HepG2 (cell line): Measurements from ENCODE around the gene EBP. TPM values are rescaled to one million over a fixed set of nuclear protein-coding genes. Genes with fewer than 3 reads are reported as not detected.

Experiments used
- CBX1 ChIP-seq: IDR thresholded peaks from one replicate; pipeline ENCODE4 v1.6.1; 2016; ENCODE audit warnings: antibody characterized with exemption, low read depth
- ERF ChIP-seq: IDR thresholded peaks from 2 replicates; pipeline ENCODE4 v1.6.1; 2018; ENCODE audit warnings: missing biosample characterization, missing genetic modification reagents
- FOSL2 ChIP-seq: sonication (generic); formaldehyde crosslinking; IDR thresholded peaks from 2 replicates; pipeline ENCODE4 v1.4.0; 2020; ENCODE audit warnings: missing genetic modification reagents
- HNF4G ChIP-seq, 2 experiments: sonication (generic) in 1 of 2; formaldehyde crosslinking in 1 of 2; IDR thresholded peaks; 2 replicates each; pipeline versions ENCODE4 v1.4.0 to v1.6.1; 2011 to 2020; ENCODE audit warnings: borderline replicate concordance in 2 of 2, low read depth in 2 of 2, mild to moderate bottlenecking in 2 of 2, low read length in 1 of 2, missing genetic modification reagents in 1 of 2, moderate library complexity in 1 of 2
- HNRNPK ChIP-seq: fragments of 200-400 bp; formaldehyde crosslinking; IDR thresholded peaks from 2 replicates; pipeline ENCODE4 v1.6.1; 2018; ENCODE audit warnings: low read length, low read depth, moderate library complexity, mild to moderate bottlenecking; ENCODE audit not compliant: poor library complexity, severe bottlenecking
- HOXA3 ChIP-seq: sonication (generic); formaldehyde crosslinking; IDR thresholded peaks from 2 replicates; pipeline ENCODE4 v1.5.0; 2020; ENCODE audit warnings: missing genetic modification reagents
- HOXA5 ChIP-seq: sonication (generic); formaldehyde crosslinking; IDR thresholded peaks from 2 replicates; pipeline ENCODE4 v1.4.0; 2020; ENCODE audit warnings: missing genetic modification reagents
- KAT8 ChIP-seq: IDR thresholded peaks from 2 replicates; pipeline ENCODE4 v1.6.1; 2016; ENCODE audit warnings: missing genetic modification reagents, missing compliant biosample characterization
- NR2C2 ChIP-seq: sonication (generic); formaldehyde crosslinking; IDR thresholded peaks from 2 replicates; pipeline ENCODE4 v1.4.0; 2020; ENCODE audit warnings: missing genetic modification reagents, mild to moderate bottlenecking, moderate library complexity, borderline replicate concordance
- PHF8 ChIP-seq: sonication (generic); formaldehyde crosslinking; IDR thresholded peaks from 2 replicates; pipeline ENCODE4 v1.5.0; 2020; ENCODE audit warnings: missing genetic modification reagents
- PLRG1 ChIP-seq: fragments of 450-650 bp; conservative IDR thresholded peaks from 2 replicates; pipeline ENCODE4 v1.6.1; 2016
- POGK ChIP-seq: sonication (generic); formaldehyde crosslinking; conservative IDR thresholded peaks from 2 replicates; pipeline ENCODE4 v1.8.0; 2022; ENCODE audit warnings: mild to moderate bottlenecking, moderate library complexity, missing genetic modification reagents
- RNF219 ChIP-seq: sonication (generic); formaldehyde crosslinking; IDR thresholded peaks from 2 replicates; pipeline ENCODE4 v1.5.0; 2020; ENCODE audit warnings: mild to moderate bottlenecking, missing genetic modification reagents
- TAF1 ChIP-seq: sonication (generic); formaldehyde crosslinking; IDR thresholded peaks from 2 replicates; pipeline ENCODE4 v1.4.0; 2020; ENCODE audit warnings: missing genetic modification reagents
- TBP ChIP-seq: sonication (generic); formaldehyde crosslinking; IDR thresholded peaks from 2 replicates; pipeline ENCODE4 v1.5.0; 2020; ENCODE audit warnings: missing genetic modification reagents
- TP53 ChIP-seq: sonication (generic); formaldehyde crosslinking; conservative IDR thresholded peaks from 2 replicates; pipeline ENCODE4 v1.4.0; 2020; ENCODE audit warnings: missing genetic modification reagents
- ZMYM3 ChIP-seq: sonication (generic); formaldehyde crosslinking; IDR thresholded peaks from 2 replicates; pipeline ENCODE4 v1.5.1; 2020; ENCODE audit warnings: mild to moderate bottlenecking, missing genetic modification reagents
- ZNF260 ChIP-seq: sonication (generic); formaldehyde crosslinking; IDR thresholded peaks from 2 replicates; pipeline ENCODE4 v1.4.0; 2020; ENCODE audit warnings: missing genetic modification reagents, low read depth, mild to moderate bottlenecking, borderline replicate concordance
- ZNF331 ChIP-seq: sonication (generic); formaldehyde crosslinking; IDR thresholded peaks from 2 replicates; pipeline ENCODE4 v1.4.0; 2020; ENCODE audit warnings: missing genetic modification reagents
- ZNF513 ChIP-seq: sonication (generic); formaldehyde crosslinking; conservative IDR thresholded peaks from 2 replicates; pipeline ENCODE4 v1.5.0; 2020; ENCODE audit warnings: missing genetic modification reagents
- ZNF589 ChIP-seq: sonication (generic); formaldehyde crosslinking; conservative IDR thresholded peaks from 2 replicates; pipeline ENCODE4 v1.8.0; 2022; ENCODE audit warnings: mild to moderate bottlenecking, moderate library complexity, missing genetic modification reagents
- ZNF775 ChIP-seq: sonication (generic); formaldehyde crosslinking; IDR thresholded peaks from 2 replicates; pipeline ENCODE4 v1.4.0; 2020; ENCODE audit warnings: missing genetic modification reagents, mild to moderate bottlenecking, moderate library complexity, borderline replicate concordance
- ZNF782 ChIP-seq: sonication (generic); formaldehyde crosslinking; IDR thresholded peaks from 2 replicates; pipeline ENCODE4 v1.4.0; 2020; ENCODE audit warnings: missing genetic modification reagents, mild to moderate bottlenecking, borderline replicate concordance
- ZNF841 ChIP-seq: sonication (generic); formaldehyde crosslinking; IDR thresholded peaks from 2 replicates; pipeline ENCODE4 v1.8.1; 2023; ENCODE audit warnings: missing genetic modification reagents, borderline replicate concordance
- polyA plus RNA-seq, 8 experiments: library from polyadenylated mRNA; depleted of rRNA in 3 of 8; stranded (reverse) in 7 of 8; unstranded in 1 of 8; fragments of >200 nt; fragmentation: Illumina TruSeq in 4 of 8; extraction: Trizol in 4 of 8; gene quantifications; 2 replicates each; pipeline versions ENCODE4 v1.2.1 to v1.2.3, GENCODE V29; 2011 to 2016; ENCODE audit warnings: low read depth in 4 of 8, missing spikeins in 1 of 8, mixed read lengths in 1 of 8; ENCODE audit not compliant: insufficient read depth in 1 of 8
- total RNA-seq, 5 experiments: library from RNA; depleted of rRNA; stranded (reverse); fragments of >200 nt; fragmentation: Illumina TruSeq; extraction: Trizol; gene quantifications; 2 replicates each; pipeline ENCODE4 v1.2.3, GENCODE V29; 2016; ENCODE audit warnings: low read depth in 1 of 5

Gene EBP
- total and polyA plus RNA-seq, 2 of the 13 experiments (the other 11 are each of a cell fraction or from before 2014, with no cell fraction given), result 106 to 260 TPM

- TF ChIP-seq ZNF589 (0 out of 2 replicates have a peak, but pooled peaks have one; percentile 45), POGK (CRISPR knock-in tag) (no peak), ZNF841 (CRISPR knock-in tag) (no peak), HOXA5 (no peak), TAF1 (CRISPR knock-in tag) (peak; percentile 47; the same call in 1 of the 2 replicates), ERF (CRISPR knock-in tag) (0 out of 2 replicates have a peak, but pooled peaks have one; percentile 47), TP53 (no peak), ZNF331 (no peak), ZNF775 (CRISPR knock-in tag) (no peak), KAT8 (CRISPR knock-in tag) (peak; percentile 22; the same call in 1 of the 2 replicates), RNF219 (CRISPR knock-in tag) (no peak), ZNF782 (CRISPR knock-in tag) (no peak), ZNF513 (CRISPR knock-in tag) (no peak), ZNF260 (CRISPR knock-in tag) (no peak), HNF4G (IDR thresholded peaks at IDR 0.05; ENCODE audit: borderline replicate concordance, low read depth, low read length) (no peak), HNF4G (CRISPR knock-in tag; IDR thresholded peaks at IDR 0.05; ENCODE audit: borderline replicate concordance, low read depth) (no peak), NR2C2 (CRISPR knock-in tag) (no peak), TBP (CRISPR knock-in tag) (no peak), ZMYM3 (CRISPR knock-in tag) (0 out of 2 replicates have a peak, but pooled peaks have one; percentile 29), HOXA3 (CRISPR knock-in tag) (peak; percentile 87), PLRG1 (no peak), PHF8 (CRISPR knock-in tag) (peak; percentile 62), CBX1 (no peak), HNRNPK (no peak), FOSL2 (CRISPR knock-in tag) (no peak)
Observed at GRCh38 chrX:48539345-48540027, 17.9 kb downstream of the EBP start, which contains the start of gene TBC1D25 (continued).
